Neuronal stem cell (in vitro differentiated cells): ENCODE results near the gene IDI1. TPM values are rescaled to one million over a fixed set of nuclear protein-coding genes. Genes with fewer than 3 reads are reported as not detected.

Source experiments
- DNase-seq: peaks from one replicate; pipeline ENCODE4 v3.0.0-alpha.2; 2013; ENCODE audit warnings: low spot score
- H2AFZ ChIP-seq: one replicate; pipeline ENCODE4 v1.6.1; 2013; ENCODE audit warnings: mild to moderate bottlenecking, low read length, inconsistent platforms
- H2AK5ac ChIP-seq: 2 replicates; pipeline ENCODE4 v1.6.1; 2013; ENCODE audit warnings: low read depth, mild to moderate bottlenecking, inconsistent platforms, low read length, moderate library complexity, mixed read lengths
- H2BK120ac ChIP-seq: 2 replicates; pipeline ENCODE4 v1.6.1; 2013; ENCODE audit warnings: low read depth, mild to moderate bottlenecking, inconsistent platforms, low read length, moderate library complexity, mixed read lengths
- H2BK12ac ChIP-seq: one replicate; pipeline ENCODE4 v1.6.1; 2013; ENCODE audit warnings: low read length, inconsistent platforms
- H2BK15ac ChIP-seq: 2 replicates; pipeline ENCODE4 v1.6.1; 2013; ENCODE audit warnings: mild to moderate bottlenecking, low read length, inconsistent platforms, mixed read lengths
- H2BK5ac ChIP-seq: one replicate; pipeline ENCODE4 v1.6.1; 2013; ENCODE audit warnings: inconsistent platforms, mild to moderate bottlenecking, low read length, moderate library complexity
- H3K14ac ChIP-seq: one replicate; pipeline ENCODE4 v1.6.1; 2013; ENCODE audit warnings: low read length, inconsistent platforms
- H3K18ac ChIP-seq: 2 replicates; pipeline ENCODE4 v1.6.1; 2013; ENCODE audit warnings: low read length, inconsistent platforms
- H3K23ac ChIP-seq: 2 replicates; pipeline ENCODE4 v1.6.1; 2013; ENCODE audit warnings: low read depth, mild to moderate bottlenecking, mixed read lengths, low read length, inconsistent platforms; ENCODE audit not compliant: poor library complexity
- H3K27ac ChIP-seq: replicated peaks from 3 replicates; pipeline ENCODE4 v1.5.1; 2013; ENCODE audit warnings: low read length, inconsistent platforms
- H3K27me3 ChIP-seq, 3 experiments: 2 replicates each; pipeline ENCODE4 v1.6.1; 2013; ENCODE audit warnings: low read length in 3 of 3, mild to moderate bottlenecking in 2 of 3, inconsistent platforms in 1 of 3, low read depth in 1 of 3, mixed read lengths in 1 of 3, moderate library complexity in 1 of 3; ENCODE audit not compliant: control insufficient read depth in 3 of 3, insufficient read depth in 3 of 3
- H3K36me3 ChIP-seq, 2 donors: replicated peaks in 1 of 2; 2 replicates each; pipeline ENCODE4 v1.6.1; 2013; ENCODE audit warnings: low read length in 2 of 2; ENCODE audit not compliant: control insufficient read depth in 2 of 2, insufficient read depth in 2 of 2
- H3K4ac ChIP-seq: 2 replicates; pipeline ENCODE4 v1.6.1; 2013; ENCODE audit warnings: inconsistent platforms, mild to moderate bottlenecking, low read length, moderate library complexity
- H3K4me1 ChIP-seq, 2 donors: 1 replicate in 1 of 2; 2 replicates in 1 of 2; pipeline ENCODE4 v1.6.1; 2013; ENCODE audit warnings: low read length in 2 of 2, low read depth in 1 of 2; ENCODE audit not compliant: control insufficient read depth in 2 of 2, insufficient read depth in 1 of 2
- H3K4me2 ChIP-seq: one replicate; pipeline ENCODE4 v1.6.1; 2013; ENCODE audit warnings: mild to moderate bottlenecking, low read length, inconsistent platforms; ENCODE audit not compliant: insufficient read depth, poor library complexity, severe bottlenecking
- H3K4me3 ChIP-seq, 2 donors: 2 replicates each; pipeline ENCODE4 v1.5.1; 2013; ENCODE audit warnings: low read length in 2 of 2, mild to moderate bottlenecking in 2 of 2, inconsistent platforms in 1 of 2, moderate library complexity in 1 of 2
- H3K79me1 ChIP-seq: one replicate; pipeline ENCODE4 v1.6.1; 2013; ENCODE audit warnings: low read depth, mild to moderate bottlenecking, inconsistent platforms, low read length, moderate library complexity
- H3K9ac ChIP-seq: one replicate; pipeline ENCODE4 v1.6.1; 2013; ENCODE audit warnings: mild to moderate bottlenecking, low read depth, low read length, inconsistent platforms; ENCODE audit not compliant: poor library complexity
- H3K9me3 ChIP-seq, 2 donors: replicated peaks in 1 of 2; 2 replicates each; pipeline versions ENCODE3 to v1.6.1; 2013; ENCODE audit warnings: low read length in 2 of 2, mild to moderate bottlenecking in 2 of 2, inconsistent platforms in 1 of 2, low read depth in 1 of 2, mixed read lengths in 1 of 2, moderate library complexity in 1 of 2; ENCODE audit not compliant: control insufficient read depth in 2 of 2, insufficient read depth in 1 of 2
- H4K8ac ChIP-seq: one replicate; pipeline ENCODE4 v1.6.1; 2013; ENCODE audit warnings: low read depth, mild to moderate bottlenecking, inconsistent platforms, low read length, moderate library complexity
- H4K91ac ChIP-seq: one replicate; pipeline ENCODE4 v1.6.1; 2013; ENCODE audit warnings: low read length, low read depth, mild to moderate bottlenecking, inconsistent platforms; ENCODE audit not compliant: poor library complexity
- WGBS, 2 donors: extraction: QIAGEN DNeasy Blood & Tissue Kit; methylation state at CpG; one replicate each; pipeline ENCODE4 v1.1.7; 2013; ENCODE audit warnings: missing lambda C conversion rate in 2 of 2, mixed read lengths in 1 of 2; ENCODE audit not compliant: insufficient read length in 2 of 2, insufficient replicate concordance in 1 of 2; ENCODE audit errors: extremely low coverage in 2 of 2; 5-methylcytosine and 5-hydroxymethylcytosine counted together
- polyA plus RNA-seq, 2 experiments: library from polyadenylated mRNA; stranded (reverse); fragments of 200-250 nt; gene quantifications; one replicate each; pipeline ENCODE4 v1.2.3, GENCODE V29; 2013

The IDI1 gene
- polyA plus RNA-seq (2013, experiment 1 of 2): 161 TPM
- 163 TPM for polyA plus RNA-seq (2013, experiment 2 of 2)

GRCh38 chr10:1048732-1049424 is at the start of gene IDI1:
Gene IDI1 (minus strand): TSS chr10:1049119. CDS start chr10:1049003, 116 bp downstream.
- Histone ChIP-seq H3K14ac (peak within 1 kb of the TSS; percentile 28), H3K36me3 (peaks cover 11 to 72% of the 10 kb centered on the region in 2 donors), H3K79me1 (no peaks in the 10 kb centered on the region), H3K27ac (peak within 1 kb of the TSS; percentile 100), H3K18ac (peak within 1 kb of the TSS; percentile 88), H3K4ac (no peak within 1 kb of the TSS), H4K8ac (no peak within 1 kb of the TSS), H3K4me1 (peaks cover 11 to 22% of the 10 kb centered on the region in 2 donors), H2BK5ac (peak within 1 kb of the TSS; percentile 97), H2BK120ac (peak within 1 kb of the TSS; percentile 89), H3K4me2 (peak within 1 kb of the TSS; percentile 56), H2AFZ (peak within 1 kb of the TSS; percentile 64), H3K23ac (peak within 1 kb of the TSS; percentile 97), H3K9me3 (peaks cover 1 to 4% of the 10 kb centered on the region in 2 donors), H2AK5ac (peak within 1 kb of the TSS; percentile 81), H2BK15ac (peak within 1 kb of the TSS; percentile 68), H4K91ac (no peak within 1 kb of the TSS), H3K27me3 (no peaks in the 10 kb centered on the region), H3K4me3 (peak within 1 kb of the TSS; percentile 83 to 100), H2BK12ac (no peak within 1 kb of the TSS), H3K9ac (peak within 1 kb of the TSS; percentile 98)
- no CpG with 5 or more reads among the region's 83 CpGs for WGBS, 2 donors
- peak; percentile 97 for DNase-seq

GRCh38 chr10:1097436-1097835 is 48.5 kb upstream of the IDI1 start:
- Histone ChIP-seq H2BK120ac (no peak overlapping the region), H2BK5ac (no peak overlapping the region), H3K23ac (no peak overlapping the region), H3K18ac (no peak overlapping the region), H3K27ac (no peak overlapping the region), H3K4me2 (no peak overlapping the region), H2AFZ (no peak overlapping the region), H3K27me3 (no peaks in the 10 kb centered on the region), H2BK15ac (no peak overlapping the region), H4K8ac (no peak overlapping the region), H2BK12ac (no peak overlapping the region), H3K9me3 (peaks cover 0 to 5% of the 10 kb centered on the region in 2 donors), H3K4ac (no peak overlapping the region), H3K4me3 (no peak overlapping the region), H3K79me1 (no peaks in the 10 kb centered on the region), H4K91ac (no peak overlapping the region), H2AK5ac (no peak overlapping the region), H3K4me1 (peaks cover 0 to 5% of the 10 kb centered on the region in 2 donors), H3K14ac (no peak overlapping the region), H3K36me3 (peaks cover 13 to 81% of the 10 kb centered on the region in 2 donors), H3K9ac (no peak overlapping the region)
- DNase-seq: no peak
- WGBS, 2 donors: no CpG with 5 or more reads among the region's 6 CpGs

GRCh38 chr10:1096287-1096889 is 47.5 kb upstream of the IDI1 start:
- H3K9me3 ChIP-seq: peaks cover 0 to 2% of the 10 kb centered on the region in 2 donors
- no peak overlapping the region for H2BK120ac ChIP-seq
- WGBS, 2 donors: no CpG with 5 or more reads among the region's 27 CpGs
- no peak overlapping the region for H2BK5ac ChIP-seq
- H2BK12ac ChIP-seq: no peak overlapping the region
- H4K91ac ChIP-seq: no peak overlapping the region
- H3K27me3 ChIP-seq: no peaks in the 10 kb centered on the region
- no peak overlapping the region for H3K4ac ChIP-seq
- no peaks in the 10 kb centered on the region for H3K79me1 ChIP-seq
- no peak overlapping the region for H3K23ac ChIP-seq
- H2AK5ac ChIP-seq: no peak overlapping the region
- H3K4me2 ChIP-seq: no peak overlapping the region
- H3K27ac ChIP-seq: no peak overlapping the region
- H3K4me3 ChIP-seq: no peak overlapping the region
- H3K18ac ChIP-seq: no peak overlapping the region
- no peak overlapping the region for H4K8ac ChIP-seq
- peaks cover 0 to 1% of the 10 kb centered on the region in 2 donors for H3K4me1 ChIP-seq
- DNase-seq: no peak
- H3K14ac ChIP-seq: no peak overlapping the region
- H3K9ac ChIP-seq: no peak overlapping the region
- no peak overlapping the region for H2BK15ac ChIP-seq
- H3K36me3 ChIP-seq: peaks cover 12 to 75% of the 10 kb centered on the region in 2 donors
- no peak overlapping the region for H2AFZ ChIP-seq

GRCh38 chr10:1095498-1095897 is 46.6 kb upstream of the IDI1 start:
- no peak overlapping the region for H3K27ac ChIP-seq
- no CpG with 5 or more reads among the region's 12 CpGs for whole genome bisulfite sequencing, 2 donors

More at GRCh38 chr10:1095498-1095897, 46.6 kb upstream of the IDI1 start:
- H3K9ac ChIP-seq: no peak overlapping the region
- H3K4ac ChIP-seq: no peak overlapping the region
- no peaks in the 10 kb centered on the region for H3K79me1 ChIP-seq
- no peak overlapping the region for H2BK15ac ChIP-seq
- no peak for DNase-seq
- H2AK5ac ChIP-seq: no peak overlapping the region
- H2BK120ac ChIP-seq: no peak overlapping the region
- H2BK5ac ChIP-seq: no peak overlapping the region
- H4K8ac ChIP-seq: no peak overlapping the region
- H3K14ac ChIP-seq: no peak overlapping the region
- no peaks in the 10 kb centered on the region for H3K4me1 ChIP-seq
- no peak overlapping the region for H3K18ac ChIP-seq
- H3K36me3 ChIP-seq: peaks cover 15 to 75% of the 10 kb centered on the region in 2 donors
- no peak overlapping the region for H3K4me3 ChIP-seq
- peaks cover 0 to 2% of the 10 kb centered on the region in 2 donors for H3K9me3 ChIP-seq
- H2AFZ ChIP-seq: no peak overlapping the region
- no peak overlapping the region for H3K4me2 ChIP-seq
- no peaks in the 10 kb centered on the region for H3K27me3 ChIP-seq
- H4K91ac ChIP-seq: no peak overlapping the region
- no peak overlapping the region for H3K23ac ChIP-seq
- no peak overlapping the region for H2BK12ac ChIP-seq
